HG03565 (cell line): Measurements from ENCODE around the gene CLBA1.

Experiments
- ATAC-seq: cut with Tn5 transposase; IDR thresholded peaks from one replicate; pipeline ENCODE4 v1.9.1; 2021; ENCODE audit warnings: mild to moderate bottlenecking, moderate library complexity; ENCODE audit not compliant: unreplicated experiment

Gene CLBA1

DNA sequence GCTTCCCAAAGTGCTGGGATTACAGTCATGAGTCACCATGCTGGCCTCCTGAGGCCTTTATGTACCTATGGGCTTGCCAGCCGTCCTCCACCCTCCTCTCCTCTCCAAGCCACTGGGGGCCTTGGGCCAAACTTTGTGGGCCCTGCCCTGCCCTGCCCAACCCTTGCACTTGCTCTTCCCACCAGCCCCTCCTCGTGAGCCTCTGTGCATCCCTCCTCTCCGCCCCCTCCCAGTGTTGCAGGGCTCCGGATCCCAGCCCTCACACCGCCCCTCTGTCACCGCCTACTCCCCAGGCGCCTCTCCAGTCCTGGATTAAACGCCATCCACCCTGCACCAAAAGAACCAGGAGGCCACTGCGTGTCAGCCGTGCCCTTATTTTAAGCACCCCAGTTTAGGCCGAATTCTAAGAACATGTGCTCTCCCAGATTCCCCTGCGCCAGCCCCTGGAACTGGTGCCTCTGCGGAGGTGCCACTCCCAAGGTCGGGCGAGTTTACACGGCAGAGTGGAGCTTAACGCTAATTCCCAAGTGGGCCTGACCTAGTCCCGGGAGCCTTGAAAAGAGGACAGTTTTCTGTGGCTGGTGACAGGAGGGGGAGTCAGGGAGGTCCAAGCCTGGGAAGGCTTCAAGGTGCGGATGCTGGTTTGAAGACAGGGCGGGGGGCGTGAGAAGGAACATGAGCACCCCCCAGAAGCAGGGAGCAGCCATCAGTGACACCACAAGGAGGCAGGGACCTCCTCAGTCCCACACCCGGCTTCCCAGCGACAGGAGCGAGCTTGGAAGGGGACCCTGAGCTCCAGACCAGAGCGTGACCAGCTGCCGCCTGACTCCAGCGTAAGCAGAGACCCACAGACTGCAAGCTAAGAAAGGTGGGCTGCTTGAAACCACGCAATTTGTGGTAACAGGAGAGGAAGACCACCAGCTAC lies 56.5 kb downstream of the CLBA1 start:
- ATAC-seq: no peak

- no peak for ATAC-seq
Observed at GRCh38 chr14:105042813-105043212, 57.2 kb downstream of the CLBA1 start.

DNA sequence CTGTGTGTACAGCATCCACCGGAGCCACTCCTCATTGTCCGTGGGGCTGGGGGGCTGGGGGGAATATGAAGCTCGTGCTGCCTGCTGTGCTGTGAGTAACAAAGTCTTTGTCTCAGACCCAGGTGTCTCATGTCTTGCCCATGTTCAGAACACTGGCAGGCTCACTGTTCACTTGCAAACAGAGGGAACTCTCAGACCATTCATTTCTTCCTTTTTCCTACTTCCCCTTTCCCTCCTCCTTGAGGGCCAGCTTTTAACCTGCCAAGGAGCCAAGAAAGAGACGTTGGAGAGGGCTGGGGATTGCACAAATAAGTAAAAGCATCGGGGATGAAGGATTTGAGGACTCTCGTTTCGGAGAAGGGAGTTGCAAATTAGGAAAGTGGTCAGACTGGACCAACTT lies 58.1 kb downstream of the CLBA1 start:
- ATAC-seq: no peak
